ENCODE results near the gene TMEM115. TPM values are rescaled to one million over a fixed set of nuclear protein-coding genes. Genes with fewer than 3 reads are reported as not detected.
A peak's percentile ranks its signal among the peaks of the same experiment; 100 is the strongest.

Gene TMEM115
- total and polyA plus RNA-seq, 11 donors, result 20.5 to 57.3 (median 28.9) TPM

DNA sequence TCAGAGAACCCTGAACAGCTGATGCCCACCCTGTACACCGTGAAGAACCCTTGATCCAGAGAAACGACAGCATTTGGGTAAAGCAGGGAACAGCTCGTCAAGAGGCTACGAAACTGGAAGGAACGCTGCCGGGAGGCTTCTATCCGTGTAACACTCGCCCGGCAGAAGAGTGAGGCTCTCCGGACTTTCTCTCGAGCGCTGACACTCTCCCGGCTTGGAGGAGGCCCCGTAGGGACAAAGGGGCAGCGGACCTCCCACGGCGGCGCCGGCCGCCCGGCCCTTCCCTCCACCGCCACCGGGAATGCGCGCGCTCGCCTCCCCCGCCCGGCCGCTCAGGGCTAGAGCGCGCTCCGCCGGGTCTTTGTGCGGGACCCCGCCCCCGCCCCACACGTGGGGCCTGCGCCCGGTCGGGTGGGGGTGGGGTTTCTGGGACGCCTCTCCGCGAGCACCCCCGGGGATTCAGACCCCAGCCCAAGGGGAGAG, 38.4 kb downstream of the TMEM115 start:
- intact Hi-C loops (cut with DNase I), result loop anchor here in 8 of 10 donors (2.0 to 10.0 kb wide), 7 partner anchors 16 to 129 kb away; partner anchors contain the start of genes GNAI2 (in 3 of the 8), HYAL1 (in 2 of the 8), LSMEM2 (in 2 of the 8) and GNAT1 (in 1 of the 8)
- no peaks in the 10 kb centered on the region for H3K9me3 ChIP-seq
- H3K27me3 ChIP-seq, result no peaks in the 10 kb centered on the region
- 0 to 1% (median 0%) methylated on average over 19 to 45 of the region's 45 CpGs for WGBS, 4 donors
- DNase-seq (peak; percentile 84 to 89 (median 88)), ATAC-seq (peak in 3 of 4 donors; percentile 11 to 71 (median 65))
- peak overlapping the region; percentile 62 to 97 (median 88) for H3K4me3 ChIP-seq
- TF ChIP-seq, protein P1, sequence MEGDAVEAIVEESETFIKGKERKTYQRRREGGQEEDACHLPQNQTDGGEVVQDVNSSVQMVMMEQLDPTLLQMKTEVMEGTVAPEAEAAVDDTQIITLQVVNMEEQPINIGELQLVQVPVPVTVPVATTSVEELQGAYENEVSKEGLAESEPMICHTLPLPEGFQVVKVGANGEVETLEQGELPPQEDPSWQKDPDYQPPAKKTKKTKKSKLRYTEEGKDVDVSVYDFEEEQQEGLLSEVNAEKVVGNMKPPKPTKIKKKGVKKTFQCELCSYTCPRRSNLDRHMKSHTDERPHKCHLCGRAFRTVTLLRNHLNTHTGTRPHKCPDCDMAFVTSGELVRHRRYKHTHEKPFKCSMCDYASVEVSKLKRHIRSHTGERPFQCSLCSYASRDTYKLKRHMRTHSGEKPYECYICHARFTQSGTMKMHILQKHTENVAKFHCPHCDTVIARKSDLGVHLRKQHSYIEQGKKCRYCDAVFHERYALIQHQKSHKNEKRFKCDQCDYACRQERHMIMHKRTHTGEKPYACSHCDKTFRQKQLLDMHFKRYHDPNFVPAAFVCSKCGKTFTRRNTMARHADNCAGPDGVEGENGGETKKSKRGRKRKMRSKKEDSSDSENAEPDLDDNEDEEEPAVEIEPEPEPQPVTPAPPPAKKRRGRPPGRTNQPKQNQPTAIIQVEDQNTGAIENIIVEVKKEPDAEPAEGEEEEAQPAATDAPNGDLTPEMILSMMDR (IDR thresholded peaks at IDR 0.05), result no peak
- no peak for TF ChIP-seq POLR2A (IDR thresholded peaks at IDR 0.05)
- H3K36me3 ChIP-seq, result peaks cover 0 to 56% (median 48%) of the 10 kb centered on the region in 9 donors
- peaks cover 5 to 88% (median 61%) of the 10 kb centered on the region in 12 donors for H3K4me1 ChIP-seq
- peak overlapping the region; percentile 93 to 99 (median 98) for H3K27ac ChIP-seq

GRCh38 chr3:50319894-50320625, 39.3 kb downstream of the TMEM115 start:
- ATAC-seq (no peak), DNase-seq (peak in 3 of 5 donors; percentile 14 to 49 (median 25))
- peak overlapping the region; percentile 93 to 99 (median 98) for H3K27ac ChIP-seq
- no peaks in the 10 kb centered on the region for H3K9me3 ChIP-seq
- H3K36me3 ChIP-seq, result peaks cover 0 to 52% (median 43%) of the 10 kb centered on the region in 9 donors
- intact Hi-C loops (cut with DNase I), result loop anchor here in 9 of 10 donors (2.0 to 10.0 kb wide), 7 partner anchors 15 to 128 kb away; partner anchors contain the start of genes GNAI2 (in 3 of the 9), HYAL1 (in 2 of the 9), LSMEM2 (in 2 of the 9) and GNAT1 (in 1 of the 9)
- H3K27me3 ChIP-seq, result no peaks in the 10 kb centered on the region
- TF ChIP-seq, protein P1 (IDR thresholded peaks at IDR 0.05), result peak in 1 of 12 donors; percentile 4
- no peak for TF ChIP-seq POLR2A (IDR thresholded peaks at IDR 0.05)
- H3K4me3 ChIP-seq, result peak overlapping the region; percentile 62 to 97 (median 88)
- H3K4me1 ChIP-seq, result peaks cover 5 to 79% (median 61%) of the 10 kb centered on the region in 12 donors
- 62 to 70% (median 67%) methylated on average over 14 to 29 of the region's 29 CpGs for WGBS, 4 donors

DNA sequence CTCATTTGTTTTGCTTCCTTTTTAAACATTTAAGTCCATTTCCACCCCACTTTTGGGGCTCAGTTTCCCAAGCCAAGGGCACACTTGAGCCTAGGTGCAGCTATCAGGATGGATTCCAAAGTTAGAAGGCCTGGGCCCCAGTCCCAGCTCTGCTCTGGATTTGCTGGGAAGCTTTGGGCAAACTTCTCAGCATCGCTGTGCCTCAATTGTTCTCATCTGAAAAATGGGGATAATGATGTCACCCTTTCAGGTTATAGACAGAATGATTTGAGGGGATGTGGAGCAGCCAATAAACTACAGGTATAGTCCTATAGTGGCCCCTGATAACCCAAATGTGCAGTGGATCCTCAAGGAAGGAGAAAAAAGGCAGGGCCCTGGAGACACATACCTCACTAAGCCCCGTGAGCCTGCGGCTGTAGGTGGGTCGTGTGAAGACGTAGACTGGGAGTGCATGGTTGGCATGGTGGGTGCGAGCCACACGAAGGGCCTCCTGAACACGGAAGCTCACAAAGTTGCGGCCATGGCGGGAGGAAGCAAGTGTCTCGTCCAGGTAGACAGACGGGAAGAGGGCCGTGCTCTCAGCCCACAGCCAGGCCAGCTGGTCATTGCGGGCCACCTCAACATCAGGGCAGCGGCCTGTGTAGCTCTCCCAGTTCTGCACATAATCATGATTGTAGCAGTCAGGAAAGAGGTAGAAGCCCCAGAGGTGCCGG, 40.0 kb downstream of the TMEM115 start:
- 63 to 89% (median 69%) methylated on average over 16 of the region's 16 CpGs for WGBS, 4 donors
- ATAC-seq (no peak), DNase-seq (peak in 2 of 5 donors; percentile 17 to 21)
- H3K4me1 ChIP-seq, result peaks cover 5 to 72% (median 55%) of the 10 kb centered on the region in 12 donors
- H3K9me3 ChIP-seq, result no peaks in the 10 kb centered on the region
- H3K27me3 ChIP-seq, result no peaks in the 10 kb centered on the region
- H3K4me3 ChIP-seq, result peak overlapping the region; percentile 62 to 97 (median 88)
- H3K27ac ChIP-seq, result peak overlapping the region in 10 of 12 donors; percentile 7 to 99 (median 98)
- peaks cover 0 to 55% (median 45%) of the 10 kb centered on the region in 9 donors for H3K36me3 ChIP-seq
- TF ChIP-seq POLR2A (IDR thresholded peaks at IDR 0.05), result no peak
- TF ChIP-seq, protein P1 (IDR thresholded peaks at IDR 0.05), result no peak
- intact Hi-C loops (cut with DNase I), result loop anchor here in 1 of 10 donors (2.0 kb wide), 1 partner anchor 15 kb away; no protein-coding TSS in a partner anchor

All from heart left ventricle (tissue), 16 donors.